ENCODE measurements around the gene RNF123. TPM values are rescaled to one million over a fixed set of nuclear protein-coding genes. Genes with fewer than 3 reads are reported as not detected.
A peak's percentile ranks its signal among the peaks of the same experiment; 100 is the strongest.

Gene RNF123
- total and polyA plus RNA-seq, 4 donors: 34.3 to 104 (median 40.2) TPM

DNA sequence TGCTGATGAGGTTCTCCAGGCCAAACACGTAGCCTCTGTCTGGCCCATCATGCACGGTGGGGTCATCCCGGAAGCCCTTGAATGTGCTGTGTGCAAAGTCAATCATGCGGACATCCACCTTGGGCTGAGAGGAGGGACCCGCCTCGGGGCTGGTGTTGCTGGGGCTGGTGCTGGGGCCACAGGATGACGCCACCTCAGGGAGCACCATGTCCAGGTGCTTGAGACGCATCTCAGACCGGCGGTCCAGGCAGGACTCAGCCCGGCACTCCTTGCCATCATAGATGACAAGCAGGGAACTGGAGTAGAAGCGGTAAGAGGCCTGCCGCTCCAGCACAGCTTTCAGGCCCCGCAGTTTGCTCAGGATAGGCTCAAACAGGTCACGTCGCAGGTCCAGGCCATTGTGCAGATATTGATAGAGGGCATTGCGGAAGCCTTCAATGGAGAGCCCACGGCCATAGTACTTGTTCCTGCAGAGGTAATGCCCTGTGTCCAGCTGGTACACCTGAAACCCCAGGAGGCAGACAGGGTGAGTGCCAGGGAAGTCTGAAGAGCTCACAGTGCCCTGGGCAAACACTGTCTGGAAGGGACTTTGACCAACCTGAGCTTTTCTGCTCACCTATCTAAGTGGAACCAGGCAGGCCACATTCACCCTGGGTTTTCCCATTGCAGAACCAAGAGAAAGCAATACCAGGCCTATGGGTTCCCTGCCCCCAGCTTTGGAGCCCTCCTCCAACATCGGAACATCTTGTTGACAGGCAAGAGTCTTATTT is 38.0 kb downstream of the RNF123 start:
- TF ChIP-seq HNF4G (IDR thresholded peaks at IDR 0.05) (peak; percentile 32), SP1 (IDR thresholded peaks at IDR 0.05) (peak; percentile 58), HNF4A (conservative IDR thresholded peaks at IDR 0.05) (peak; percentile 61 to 82), GABPA (IDR thresholded peaks at IDR 0.05 in 1 of 2, conservative IDR thresholded peaks at IDR 0.05 in 1 of 2) (no peak)
- 92% methylated on average over 19 of the region's 19 CpGs for WGBS
- H3K27ac ChIP-seq (ENCODE audit: low read depth in 1 of 2, low read length in 2 of 2): no peak overlapping the region
- H3K4me3 ChIP-seq (ENCODE audit: low read depth in 1 of 3, low read length in 3 of 3): no peak overlapping the region
- H3K9ac ChIP-seq (ENCODE audit: low read depth in 1 of 2, low read length in 2 of 2): no peak overlapping the region
- H3K9me3 ChIP-seq (ENCODE audit: control insufficient read depth in 4 of 4, low read length in 3 of 4): no peaks in the 10 kb centered on the region
- H3K4me1 ChIP-seq (ENCODE audit: control insufficient read depth in 4 of 4, insufficient read depth in 4 of 4, low read length in 3 of 4): peaks cover 4 to 38% (median 30%) of the 10 kb centered on the region in 4 donors
- no peak for DNase-seq (ENCODE audit: low spot score)
- no peaks in the 10 kb centered on the region for H3K27me3 ChIP-seq (ENCODE audit: control insufficient read depth in 4 of 4, insufficient read depth in 4 of 4, low read length in 3 of 4)
- peaks cover 1 to 24% (median 8%) of the 10 kb centered on the region in 4 donors for H3K36me3 ChIP-seq (ENCODE audit: control insufficient read depth in 4 of 4, insufficient read depth in 3 of 4, low read depth in 1 of 4, low read length in 3 of 4)

DNA sequence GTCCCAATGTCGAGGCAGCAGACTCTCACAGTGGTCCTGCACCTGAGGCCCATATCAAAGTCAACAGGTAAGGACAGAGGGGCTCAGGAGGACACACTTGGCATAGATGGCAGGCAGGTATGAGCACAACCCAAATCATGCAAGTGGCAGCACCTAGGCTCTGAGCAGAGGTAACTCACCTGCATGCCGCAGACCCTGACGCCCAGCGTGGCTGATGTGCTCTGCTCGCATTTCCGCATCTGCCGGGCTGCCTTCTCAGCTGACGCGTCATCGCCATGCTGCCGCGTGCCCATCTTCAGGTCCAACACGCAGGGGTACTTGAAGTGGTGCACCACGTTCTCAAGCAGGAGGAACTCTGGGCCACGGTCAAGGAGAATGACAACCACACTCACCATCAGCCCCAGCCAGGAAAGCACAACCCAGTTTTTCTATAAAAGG is 38.6 kb downstream of the RNF123 start:
- peaks cover 4 to 30% (median 11%) of the 10 kb centered on the region in 4 donors for H3K36me3 ChIP-seq (ENCODE audit: control insufficient read depth in 4 of 4, insufficient read depth in 3 of 4, low read depth in 1 of 4, low read length in 3 of 4)
- H3K27ac ChIP-seq (ENCODE audit: low read depth in 1 of 2, low read length in 2 of 2): no peak overlapping the region
- H3K4me3 ChIP-seq (ENCODE audit: low read depth in 1 of 3, low read length in 3 of 3): no peak overlapping the region
- peaks cover 4 to 32% (median 25%) of the 10 kb centered on the region in 4 donors for H3K4me1 ChIP-seq (ENCODE audit: control insufficient read depth in 4 of 4, insufficient read depth in 4 of 4, low read length in 3 of 4)
- 94% methylated on average over 15 of the region's 15 CpGs for WGBS
- no peak overlapping the region for H3K9ac ChIP-seq (ENCODE audit: low read depth in 1 of 2, low read length in 2 of 2)
- TF ChIP-seq FOXA1 (IDR thresholded peaks at IDR 0.05) (no peak), GABPA (IDR thresholded peaks at IDR 0.05 in 1 of 2, conservative IDR thresholded peaks at IDR 0.05 in 1 of 2) (no peak), EGR1 (IDR thresholded peaks at IDR 0.05; ENCODE audit: low read depth in 2 of 2) (no peak), YY1 (IDR thresholded peaks at IDR 0.05) (no peak), NR2F2 (IDR thresholded peaks at IDR 0.05) (no peak), JUND (IDR thresholded peaks at IDR 0.05) (no peak), SP1 (IDR thresholded peaks at IDR 0.05) (no peak), HNF4A (conservative IDR thresholded peaks at IDR 0.05) (no peak), RXRA (IDR thresholded peaks at IDR 0.05) (no peak), FOXA2 (IDR thresholded peaks at IDR 0.05) (no peak), HNF4G (IDR thresholded peaks at IDR 0.05) (no peak), TAF1 (conservative IDR thresholded peaks at IDR 0.05) (no peak), RAD21 (IDR thresholded peaks at IDR 0.05) (no peak)
- TF ChIP-seq, protein P1, sequence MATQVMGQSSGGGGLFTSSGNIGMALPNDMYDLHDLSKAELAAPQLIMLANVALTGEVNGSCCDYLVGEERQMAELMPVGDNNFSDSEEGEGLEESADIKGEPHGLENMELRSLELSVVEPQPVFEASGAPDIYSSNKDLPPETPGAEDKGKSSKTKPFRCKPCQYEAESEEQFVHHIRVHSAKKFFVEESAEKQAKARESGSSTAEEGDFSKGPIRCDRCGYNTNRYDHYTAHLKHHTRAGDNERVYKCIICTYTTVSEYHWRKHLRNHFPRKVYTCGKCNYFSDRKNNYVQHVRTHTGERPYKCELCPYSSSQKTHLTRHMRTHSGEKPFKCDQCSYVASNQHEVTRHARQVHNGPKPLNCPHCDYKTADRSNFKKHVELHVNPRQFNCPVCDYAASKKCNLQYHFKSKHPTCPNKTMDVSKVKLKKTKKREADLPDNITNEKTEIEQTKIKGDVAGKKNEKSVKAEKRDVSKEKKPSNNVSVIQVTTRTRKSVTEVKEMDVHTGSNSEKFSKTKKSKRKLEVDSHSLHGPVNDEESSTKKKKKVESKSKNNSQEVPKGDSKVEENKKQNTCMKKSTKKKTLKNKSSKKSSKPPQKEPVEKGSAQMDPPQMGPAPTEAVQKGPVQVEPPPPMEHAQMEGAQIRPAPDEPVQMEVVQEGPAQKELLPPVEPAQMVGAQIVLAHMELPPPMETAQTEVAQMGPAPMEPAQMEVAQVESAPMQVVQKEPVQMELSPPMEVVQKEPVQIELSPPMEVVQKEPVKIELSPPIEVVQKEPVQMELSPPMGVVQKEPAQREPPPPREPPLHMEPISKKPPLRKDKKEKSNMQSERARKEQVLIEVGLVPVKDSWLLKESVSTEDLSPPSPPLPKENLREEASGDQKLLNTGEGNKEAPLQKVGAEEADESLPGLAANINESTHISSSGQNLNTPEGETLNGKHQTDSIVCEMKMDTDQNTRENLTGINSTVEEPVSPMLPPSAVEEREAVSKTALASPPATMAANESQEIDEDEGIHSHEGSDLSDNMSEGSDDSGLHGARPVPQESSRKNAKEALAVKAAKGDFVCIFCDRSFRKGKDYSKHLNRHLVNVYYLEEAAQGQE (IDR thresholded peaks at IDR 0.05): no peak
- TF ChIP-seq, protein P2, sequence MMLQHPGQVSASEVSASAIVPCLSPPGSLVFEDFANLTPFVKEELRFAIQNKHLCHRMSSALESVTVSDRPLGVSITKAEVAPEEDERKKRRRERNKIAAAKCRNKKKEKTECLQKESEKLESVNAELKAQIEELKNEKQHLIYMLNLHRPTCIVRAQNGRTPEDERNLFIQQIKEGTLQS (IDR thresholded peaks at IDR 0.05): no peak
- TF ChIP-seq, protein P3, sequence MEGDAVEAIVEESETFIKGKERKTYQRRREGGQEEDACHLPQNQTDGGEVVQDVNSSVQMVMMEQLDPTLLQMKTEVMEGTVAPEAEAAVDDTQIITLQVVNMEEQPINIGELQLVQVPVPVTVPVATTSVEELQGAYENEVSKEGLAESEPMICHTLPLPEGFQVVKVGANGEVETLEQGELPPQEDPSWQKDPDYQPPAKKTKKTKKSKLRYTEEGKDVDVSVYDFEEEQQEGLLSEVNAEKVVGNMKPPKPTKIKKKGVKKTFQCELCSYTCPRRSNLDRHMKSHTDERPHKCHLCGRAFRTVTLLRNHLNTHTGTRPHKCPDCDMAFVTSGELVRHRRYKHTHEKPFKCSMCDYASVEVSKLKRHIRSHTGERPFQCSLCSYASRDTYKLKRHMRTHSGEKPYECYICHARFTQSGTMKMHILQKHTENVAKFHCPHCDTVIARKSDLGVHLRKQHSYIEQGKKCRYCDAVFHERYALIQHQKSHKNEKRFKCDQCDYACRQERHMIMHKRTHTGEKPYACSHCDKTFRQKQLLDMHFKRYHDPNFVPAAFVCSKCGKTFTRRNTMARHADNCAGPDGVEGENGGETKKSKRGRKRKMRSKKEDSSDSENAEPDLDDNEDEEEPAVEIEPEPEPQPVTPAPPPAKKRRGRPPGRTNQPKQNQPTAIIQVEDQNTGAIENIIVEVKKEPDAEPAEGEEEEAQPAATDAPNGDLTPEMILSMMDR (IDR thresholded peaks at IDR 0.05; ENCODE audit: low read depth, low read length, missing input control): no peak
- TF ChIP-seq, protein P4, sequence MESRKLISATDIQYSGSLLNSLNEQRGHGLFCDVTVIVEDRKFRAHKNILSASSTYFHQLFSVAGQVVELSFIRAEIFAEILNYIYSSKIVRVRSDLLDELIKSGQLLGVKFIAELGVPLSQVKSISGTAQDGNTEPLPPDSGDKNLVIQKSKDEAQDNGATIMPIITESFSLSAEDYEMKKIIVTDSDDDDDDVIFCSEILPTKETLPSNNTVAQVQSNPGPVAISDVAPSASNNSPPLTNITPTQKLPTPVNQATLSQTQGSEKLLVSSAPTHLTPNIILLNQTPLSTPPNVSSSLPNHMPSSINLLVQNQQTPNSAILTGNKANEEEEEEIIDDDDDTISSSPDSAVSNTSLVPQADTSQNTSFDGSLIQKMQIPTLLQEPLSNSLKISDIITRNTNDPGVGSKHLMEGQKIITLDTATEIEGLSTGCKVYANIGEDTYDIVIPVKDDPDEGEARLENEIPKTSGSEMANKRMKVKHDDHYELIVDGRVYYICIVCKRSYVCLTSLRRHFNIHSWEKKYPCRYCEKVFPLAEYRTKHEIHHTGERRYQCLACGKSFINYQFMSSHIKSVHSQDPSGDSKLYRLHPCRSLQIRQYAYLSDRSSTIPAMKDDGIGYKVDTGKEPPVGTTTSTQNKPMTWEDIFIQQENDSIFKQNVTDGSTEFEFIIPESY (IDR thresholded peaks at IDR 0.05): no peak
- TF ChIP-seq, protein P5, sequence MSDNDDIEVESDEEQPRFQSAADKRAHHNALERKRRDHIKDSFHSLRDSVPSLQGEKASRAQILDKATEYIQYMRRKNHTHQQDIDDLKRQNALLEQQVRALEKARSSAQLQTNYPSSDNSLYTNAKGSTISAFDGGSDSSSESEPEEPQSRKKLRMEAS (IDR thresholded peaks at IDR 0.05): no peak
- DNase-seq (ENCODE audit: low spot score): no peak
- no peaks in the 10 kb centered on the region for H3K27me3 ChIP-seq (ENCODE audit: control insufficient read depth in 4 of 4, insufficient read depth in 4 of 4, low read length in 3 of 4)
- no peaks in the 10 kb centered on the region for H3K9me3 ChIP-seq (ENCODE audit: control insufficient read depth in 4 of 4, low read length in 3 of 4)
